Lower lobe of right lung (tissue), 2 donors: ENCODE measurements around the gene HSPG2. TPM values are rescaled to one million over a fixed set of nuclear protein-coding genes. Genes with fewer than 3 reads are reported as not detected.

Source experiments
- ATAC-seq, 2 donors: fragments of 200-7000 bp; cut with Tn5 transposase; one replicate each; pipeline ENCODE4 v1.9.1; 2020 to 2022; ENCODE audit warnings: mild to moderate bottlenecking in 2 of 2, moderate library complexity in 2 of 2
- DNase-seq: peaks from one replicate; pipeline ENCODE4 v3.0.0-alpha.2; 2020
- H3K27ac ChIP-seq: fragments of 200-600 bp; one replicate; pipeline ENCODE4 v1.8.0; 2022
- H3K27me3 ChIP-seq: fragments of 200-600 bp; one replicate; pipeline ENCODE4 v1.8.0; 2022; ENCODE audit warnings: low read depth
- H3K36me3 ChIP-seq: fragments of 200-600 bp; one replicate; pipeline ENCODE4 v1.8.0; 2022; ENCODE audit warnings: mild to moderate bottlenecking
- H3K4me1 ChIP-seq: fragments of 200-600 bp; one replicate; pipeline ENCODE4 v1.8.0; 2022
- H3K4me3 ChIP-seq: fragments of 200-600 bp; one replicate; pipeline ENCODE4 v1.8.0; 2022; ENCODE audit warnings: mild to moderate bottlenecking
- H3K9me3 ChIP-seq: fragments of 200-600 bp; one replicate; pipeline ENCODE4 v1.8.0; 2022
- CTCF ChIP-seq: fragments of 200-600 bp; IDR thresholded peaks from one replicate; pipeline ENCODE4 v1.8.0; 2022; ENCODE audit warnings: antibody characterized with exemption, mild to moderate bottlenecking
- intact Hi-C: fragments of 100-400 bp; cut with DNase I; formaldehyde crosslinking; loops from one replicate; pipeline ENCODE4 v1.11.0; 2022
- total RNA-seq: library from RNA; stranded (reverse); fragmentation: NEBNext Ultra II Directional; extraction: Animal tissue kit (Norgen Biotek cat#: 25700); gene quantifications from one replicate; pipeline ENCODE4 v1.2.1, GENCODE V29; 2021
- donor health status: DM: no; HTN: yes; CAD: no; lungs with severe emphysema.

The HSPG2 gene
- total RNA-seq, 1 donor from 2014 or later, result 216 TPM

DNA sequence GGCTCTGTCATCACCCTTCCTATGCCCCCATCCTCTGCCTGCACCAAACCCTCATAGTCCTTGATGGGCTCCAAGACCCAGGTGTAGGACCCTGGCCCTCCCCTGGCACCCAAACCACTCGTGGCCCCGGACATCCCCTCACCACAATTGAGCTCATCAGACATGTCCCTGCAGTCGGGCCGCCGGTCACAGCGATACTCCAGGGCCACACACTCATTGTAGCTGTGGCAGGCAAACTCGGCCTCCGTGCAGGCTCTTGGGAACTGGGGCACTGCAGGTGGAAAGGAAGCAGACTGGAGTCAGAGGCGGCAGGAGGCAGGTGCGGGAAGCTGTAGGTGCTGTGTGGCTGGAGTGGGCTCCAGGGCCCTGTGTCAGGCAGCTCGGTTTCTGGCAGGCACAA, 49.3 kb downstream of the HSPG2 start:
- no peaks in the 10 kb centered on the region for H3K9me3 ChIP-seq
- H3K36me3 ChIP-seq, result peaks cover 89% of the 10 kb centered on the region
- H3K4me1 ChIP-seq, result no peaks in the 10 kb centered on the region
- no peak for DNase-seq
- intact Hi-C loops, result no loop called here
- no peak for ATAC-seq
- H3K4me3 ChIP-seq, result no peak overlapping the region
- TF ChIP-seq CTCF, result no peak
- no peak overlapping the region for H3K27ac ChIP-seq
- no peaks in the 10 kb centered on the region for H3K27me3 ChIP-seq

GRCh38 chr1:21887216-21887736, 49.8 kb downstream of the HSPG2 start:
- Histone ChIP-seq H3K9me3 (no peaks in the 10 kb centered on the region), H3K4me3 (no peak overlapping the region), H3K27ac (no peak overlapping the region), H3K36me3 (peaks cover 86% of the 10 kb centered on the region), H3K27me3 (no peaks in the 10 kb centered on the region), H3K4me1 (no peaks in the 10 kb centered on the region)
- no peak for ATAC-seq
- no peak for TF ChIP-seq CTCF
- DNase-seq, result no peak
- intact Hi-C loops, result no loop called here

- Histone ChIP-seq H3K4me1 (no peaks in the 10 kb centered on the region), H3K27me3 (no peaks in the 10 kb centered on the region), H3K4me3 (no peak overlapping the region), H3K27ac (no peak overlapping the region), H3K9me3 (no peaks in the 10 kb centered on the region), H3K36me3 (peaks cover 83% of the 10 kb centered on the region)
- intact Hi-C loops, result no loop called here
- ATAC-seq (peak; percentile 33 to 55), DNase-seq (no peak)
- no peak for TF ChIP-seq CTCF
Observed at GRCh38 chr1:21886486-21887215, 50.5 kb downstream of the HSPG2 start.

DNA sequence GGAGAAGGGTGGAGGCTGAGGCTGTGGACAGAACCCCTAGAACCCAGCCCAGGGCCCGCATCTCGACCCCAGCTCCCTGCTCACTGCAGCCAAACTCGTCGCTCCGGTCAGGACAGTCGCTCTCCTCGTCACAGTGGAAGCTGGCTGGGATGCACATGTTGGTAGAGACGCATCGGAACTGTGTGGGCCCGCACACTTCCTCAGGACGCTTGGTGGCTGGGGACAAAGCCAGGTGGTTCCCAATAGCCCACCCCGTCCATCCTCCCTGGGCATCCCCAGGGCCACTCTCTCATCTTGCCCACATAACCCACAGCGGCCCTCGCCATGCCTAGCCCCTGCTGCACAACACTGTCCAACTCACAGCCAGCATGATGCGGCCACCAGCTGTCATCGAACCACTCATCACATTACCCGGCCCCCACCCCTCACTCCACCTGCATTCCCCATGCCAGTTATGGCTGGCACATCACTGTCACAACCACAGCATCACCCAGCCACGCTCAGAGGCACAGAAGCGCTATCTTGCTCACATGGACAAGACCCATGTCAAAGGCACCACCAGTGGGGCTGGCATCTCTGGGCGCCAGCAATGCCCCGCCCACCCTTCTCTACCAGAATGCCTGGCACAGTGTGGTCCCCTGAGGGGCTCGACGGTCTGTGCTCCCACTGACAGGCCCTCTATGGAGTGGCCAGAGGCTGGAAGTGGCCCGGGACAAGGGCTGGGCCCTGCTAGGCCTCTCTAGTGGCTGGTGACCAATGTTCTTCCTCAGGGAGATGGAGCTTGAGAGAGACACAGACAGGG, 51.7 kb downstream of the HSPG2 start:
- Histone ChIP-seq H3K4me1 (no peaks in the 10 kb centered on the region), H3K27me3 (no peaks in the 10 kb centered on the region), H3K27ac (no peak overlapping the region), H3K36me3 (peaks cover 83% of the 10 kb centered on the region), H3K4me3 (no peak overlapping the region), H3K9me3 (no peaks in the 10 kb centered on the region)
- no peak for DNase-seq
- ATAC-seq, result no peak
- intact Hi-C loops, result no loop called here
- no peak for TF ChIP-seq CTCF

GRCh38 chr1:21884456-21885235, 52.5 kb downstream of the HSPG2 start:
- no peaks in the 10 kb centered on the region for H3K27me3 ChIP-seq
- TF ChIP-seq CTCF, result no peak
- H3K4me1 ChIP-seq, result no peaks in the 10 kb centered on the region
- no peaks in the 10 kb centered on the region for H3K9me3 ChIP-seq
- intact Hi-C loops, result no loop called here
- no peak for DNase-seq
- no peak for ATAC-seq
- H3K27ac ChIP-seq, result no peak overlapping the region
- peaks cover 86% of the 10 kb centered on the region for H3K36me3 ChIP-seq
- H3K4me3 ChIP-seq, result no peak overlapping the region
